Measurements from ENCODE around the gene CTTNBP2NL.

DNA sequence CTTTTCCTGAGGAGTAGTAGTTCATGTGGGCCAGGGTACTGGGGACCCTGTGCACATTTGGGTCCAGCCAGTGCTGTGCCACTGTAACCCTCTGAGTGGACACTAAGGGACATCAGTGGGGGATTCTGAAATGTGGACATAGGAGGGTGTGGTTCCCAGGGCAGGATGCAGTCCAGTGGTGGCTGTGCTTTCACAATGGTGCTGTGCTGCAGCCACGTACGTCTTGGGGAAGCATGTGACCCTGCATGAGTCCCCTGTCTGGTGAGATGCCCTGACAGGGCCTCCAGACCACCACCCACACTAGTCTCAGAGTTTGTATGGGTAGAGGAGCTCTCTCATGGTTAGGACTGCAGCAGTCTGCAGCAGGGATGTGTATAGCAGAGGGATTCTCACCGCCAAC, 75.0 kb downstream of the CTTNBP2NL start:
- TF ChIP-seq BRCA1 (IDR thresholded peaks at IDR 0.05; ENCODE audit: low read depth, low read length) (no peak), POLR2AphosphoS5 (IDR thresholded peaks at IDR 0.05; ENCODE audit: low read length) (no peak), SIN3A (IDR thresholded peaks at IDR 0.05; ENCODE audit: low read depth, low read length) (no peak), EZH2 (IDR thresholded peaks at IDR 0.05; ENCODE audit: borderline replicate concordance, control insufficient read depth, low read depth, low read length) (no peak)
- TF ChIP-seq, protein P1, sequence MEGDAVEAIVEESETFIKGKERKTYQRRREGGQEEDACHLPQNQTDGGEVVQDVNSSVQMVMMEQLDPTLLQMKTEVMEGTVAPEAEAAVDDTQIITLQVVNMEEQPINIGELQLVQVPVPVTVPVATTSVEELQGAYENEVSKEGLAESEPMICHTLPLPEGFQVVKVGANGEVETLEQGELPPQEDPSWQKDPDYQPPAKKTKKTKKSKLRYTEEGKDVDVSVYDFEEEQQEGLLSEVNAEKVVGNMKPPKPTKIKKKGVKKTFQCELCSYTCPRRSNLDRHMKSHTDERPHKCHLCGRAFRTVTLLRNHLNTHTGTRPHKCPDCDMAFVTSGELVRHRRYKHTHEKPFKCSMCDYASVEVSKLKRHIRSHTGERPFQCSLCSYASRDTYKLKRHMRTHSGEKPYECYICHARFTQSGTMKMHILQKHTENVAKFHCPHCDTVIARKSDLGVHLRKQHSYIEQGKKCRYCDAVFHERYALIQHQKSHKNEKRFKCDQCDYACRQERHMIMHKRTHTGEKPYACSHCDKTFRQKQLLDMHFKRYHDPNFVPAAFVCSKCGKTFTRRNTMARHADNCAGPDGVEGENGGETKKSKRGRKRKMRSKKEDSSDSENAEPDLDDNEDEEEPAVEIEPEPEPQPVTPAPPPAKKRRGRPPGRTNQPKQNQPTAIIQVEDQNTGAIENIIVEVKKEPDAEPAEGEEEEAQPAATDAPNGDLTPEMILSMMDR (IDR thresholded peaks at IDR 0.05 in 2 of 3, conservative IDR thresholded peaks at IDR 0.05 in 1 of 3; ENCODE audit: control insufficient read depth in 2 of 3, extremely low read depth in 1 of 3, insufficient read depth in 1 of 3, low read depth in 3 of 3, low read length in 3 of 3): no peak
